ENCODE results near the gene C6orf120. TPM values are rescaled to one million over a fixed set of nuclear protein-coding genes. Genes with fewer than 3 reads are reported as not detected.
A peak's percentile ranks its signal among the peaks of the same experiment; 100 is the strongest.

Gene C6orf120
- total and polyA plus RNA-seq, 9 of the 15 experiments (the other 6 are each of a cell fraction or from before 2014, with no cell fraction given): 7.7 to 44.9 (median 34.8) TPM

DNA sequence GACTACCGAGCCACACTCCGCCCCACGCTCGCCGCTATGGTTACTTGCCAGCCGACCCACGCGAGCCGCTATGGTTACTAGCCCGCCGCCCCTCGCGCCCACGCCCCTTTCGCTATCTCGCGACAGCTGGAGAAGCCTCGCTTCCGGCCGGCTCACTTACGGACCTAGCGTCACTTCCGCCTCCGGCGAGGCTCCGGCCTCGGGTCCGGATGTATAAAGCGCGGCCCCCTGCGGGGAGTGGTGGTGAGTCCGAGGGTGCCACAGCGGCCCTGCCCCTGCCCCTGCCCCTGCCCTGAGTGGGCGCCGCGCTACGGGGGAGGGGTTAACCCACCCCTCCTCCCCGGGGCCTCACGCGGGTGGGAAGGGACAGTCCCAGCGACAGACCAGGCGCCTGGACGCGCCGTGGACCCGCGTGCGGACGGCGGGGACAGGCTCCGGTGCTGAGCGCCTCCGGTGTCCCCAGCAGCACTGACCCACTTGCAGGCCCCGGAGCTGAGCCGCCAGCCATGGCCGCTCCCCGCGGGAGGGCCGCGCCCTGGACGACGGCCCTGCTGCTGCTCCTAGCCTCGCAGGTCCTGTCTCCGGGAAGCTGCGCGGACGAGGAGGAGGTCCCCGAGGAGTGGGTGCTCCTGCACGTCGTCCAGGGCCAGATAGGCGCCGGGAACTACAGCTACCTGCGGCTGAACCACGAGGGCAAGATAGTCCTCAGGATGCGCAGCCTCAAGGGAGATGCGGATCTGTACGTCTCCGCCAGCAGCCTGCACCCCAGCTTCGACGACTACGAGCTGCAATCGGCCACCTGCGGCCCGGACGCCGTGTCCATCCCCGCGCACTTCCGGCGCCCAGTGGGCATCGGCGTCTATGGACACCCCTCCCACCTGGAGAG, at the start of gene C6orf120, which contains the start of gene WDR27 (continued):
- TF ChIP-seq ZNF431 (CRISPR knock-in tag; IDR thresholded peaks at IDR 0.05): peak; percentile 99
- TF ChIP-seq MGA (IDR thresholded peaks at IDR 0.05): peak; percentile 81
- TF ChIP-seq ZBTB17 (CRISPR knock-in tag; IDR thresholded peaks at IDR 0.05): peak; percentile 87; the same call in 1 of the 2 replicates
- TF ChIP-seq ZFP1 (CRISPR knock-in tag; IDR thresholded peaks at IDR 0.05): no peak
- TF ChIP-seq POLR2AphosphoS2 (IDR thresholded peaks at IDR 0.05; ENCODE audit: low read length): peak; percentile 45; the same call in 1 of the 2 replicates
- no peak for TF ChIP-seq CGGBP1 (CRISPR knock-in tag; IDR thresholded peaks at IDR 0.05)
- no peak for TF ChIP-seq ESRRB (CRISPR knock-in tag; IDR thresholded peaks at IDR 0.05; ENCODE audit: borderline replicate concordance)
- TF ChIP-seq, protein P1, sequence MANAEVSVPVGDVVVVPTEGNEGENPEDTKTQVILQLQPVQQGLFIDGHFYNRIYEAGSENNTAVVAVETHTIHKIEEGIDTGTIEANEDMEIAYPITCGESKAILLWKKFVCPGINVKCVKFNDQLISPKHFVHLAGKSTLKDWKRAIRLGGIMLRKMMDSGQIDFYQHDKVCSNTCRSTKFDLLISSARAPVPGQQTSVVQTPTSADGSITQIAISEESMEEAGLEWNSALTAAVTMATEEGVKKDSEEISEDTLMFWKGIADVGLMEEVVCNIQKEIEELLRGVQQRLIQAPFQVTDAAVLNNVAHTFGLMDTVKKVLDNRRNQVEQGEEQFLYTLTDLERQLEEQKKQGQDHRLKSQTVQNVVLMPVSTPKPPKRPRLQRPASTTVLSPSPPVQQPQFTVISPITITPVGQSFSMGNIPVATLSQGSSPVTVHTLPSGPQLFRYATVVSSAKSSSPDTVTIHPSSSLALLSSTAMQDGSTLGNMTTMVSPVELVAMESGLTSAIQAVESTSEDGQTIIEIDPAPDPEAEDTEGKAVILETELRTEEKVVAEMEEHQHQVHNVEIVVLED (CRISPR knock-in tag; IDR thresholded peaks at IDR 0.05): peak; percentile 20; the same call in 1 of the 2 replicates
- TF ChIP-seq, protein P2, sequence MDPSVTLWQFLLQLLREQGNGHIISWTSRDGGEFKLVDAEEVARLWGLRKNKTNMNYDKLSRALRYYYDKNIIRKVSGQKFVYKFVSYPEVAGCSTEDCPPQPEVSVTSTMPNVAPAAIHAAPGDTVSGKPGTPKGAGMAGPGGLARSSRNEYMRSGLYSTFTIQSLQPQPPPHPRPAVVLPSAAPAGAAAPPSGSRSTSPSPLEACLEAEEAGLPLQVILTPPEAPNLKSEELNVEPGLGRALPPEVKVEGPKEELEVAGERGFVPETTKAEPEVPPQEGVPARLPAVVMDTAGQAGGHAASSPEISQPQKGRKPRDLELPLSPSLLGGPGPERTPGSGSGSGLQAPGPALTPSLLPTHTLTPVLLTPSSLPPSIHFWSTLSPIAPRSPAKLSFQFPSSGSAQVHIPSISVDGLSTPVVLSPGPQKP (CRISPR knock-in tag; IDR thresholded peaks at IDR 0.05): no peak
- TF ChIP-seq KDM4B (IDR thresholded peaks at IDR 0.05; ENCODE audit: borderline replicate concordance in 2 of 2, low read depth in 1 of 2): peak in 1 of 2 experiments; percentile 65; a peak in 1 of 4 replicates
- TF ChIP-seq LCOR (CRISPR knock-in tag; IDR thresholded peaks at IDR 0.05): peak; percentile 49
- no peak for TF ChIP-seq RFX7 (CRISPR knock-in tag; IDR thresholded peaks at IDR 0.05)

Measured in K562 (cell line).